B cell (primary cell): Measurements from ENCODE around the gene STXBP1.

Experiments
- CTCF ChIP-seq: fragments of 200-600 bp; IDR thresholded peaks from one replicate; pipeline ENCODE4 v1.8.0; 2022; ENCODE audit warnings: antibody characterized with exemption, mild to moderate bottlenecking
- EZH2 ChIP-seq: IDR thresholded peaks from 2 replicates; pipeline ENCODE4 v1.6.1; 2012; ENCODE audit warnings: borderline replicate concordance, low read depth, mild to moderate bottlenecking, moderate library complexity, low read length; ENCODE audit not compliant: insufficient read depth, poor library complexity, severe bottlenecking

GRCh38 chr9:127730262-127730661, 118.2 kb downstream of the STXBP1 start:
- TF ChIP-seq EZH2 (no peak), CTCF (no peak)
